ENCODE results near the gene RNU6-8.

The RNU6-8 gene

GRCh38 chr14:32233260-32233659 is 30.2 kb upstream of the RNU6-8 start:
- H3K4me2 ChIP-seq (ENCODE audit: low read length) = no peak overlapping the region
- H3K9ac ChIP-seq (ENCODE audit: low read length) = no peak overlapping the region
- no peaks in the 10 kb centered on the region for H3K79me2 ChIP-seq (ENCODE audit: low read length)
- H2AFZ ChIP-seq (ENCODE audit: low read depth, low read length) = no peak overlapping the region
- no peaks in the 10 kb centered on the region for H4K20me1 ChIP-seq (ENCODE audit: insufficient read depth, low read length)
- H3K27ac ChIP-seq (ENCODE audit: low read length) = no peak overlapping the region
- H3K36me3 ChIP-seq (replicated peaks; ENCODE audit: low read depth, low read length) = no peaks in the 10 kb centered on the region
- H3K4me1 ChIP-seq (ENCODE audit: low read length) = no peaks in the 10 kb centered on the region
- H3K27me3 ChIP-seq (ENCODE audit: low read depth, low read length) = no peaks in the 10 kb centered on the region
- no peak overlapping the region for H3K4me3 ChIP-seq (ENCODE audit: low read length)
- TF ChIP-seq, protein P1, sequence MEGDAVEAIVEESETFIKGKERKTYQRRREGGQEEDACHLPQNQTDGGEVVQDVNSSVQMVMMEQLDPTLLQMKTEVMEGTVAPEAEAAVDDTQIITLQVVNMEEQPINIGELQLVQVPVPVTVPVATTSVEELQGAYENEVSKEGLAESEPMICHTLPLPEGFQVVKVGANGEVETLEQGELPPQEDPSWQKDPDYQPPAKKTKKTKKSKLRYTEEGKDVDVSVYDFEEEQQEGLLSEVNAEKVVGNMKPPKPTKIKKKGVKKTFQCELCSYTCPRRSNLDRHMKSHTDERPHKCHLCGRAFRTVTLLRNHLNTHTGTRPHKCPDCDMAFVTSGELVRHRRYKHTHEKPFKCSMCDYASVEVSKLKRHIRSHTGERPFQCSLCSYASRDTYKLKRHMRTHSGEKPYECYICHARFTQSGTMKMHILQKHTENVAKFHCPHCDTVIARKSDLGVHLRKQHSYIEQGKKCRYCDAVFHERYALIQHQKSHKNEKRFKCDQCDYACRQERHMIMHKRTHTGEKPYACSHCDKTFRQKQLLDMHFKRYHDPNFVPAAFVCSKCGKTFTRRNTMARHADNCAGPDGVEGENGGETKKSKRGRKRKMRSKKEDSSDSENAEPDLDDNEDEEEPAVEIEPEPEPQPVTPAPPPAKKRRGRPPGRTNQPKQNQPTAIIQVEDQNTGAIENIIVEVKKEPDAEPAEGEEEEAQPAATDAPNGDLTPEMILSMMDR (IDR thresholded peaks at IDR 0.05; ENCODE audit: low read depth, low read length) = no peak
- TF ChIP-seq EZH2phosphoT487 (IDR thresholded peaks at IDR 0.05; ENCODE audit: low read depth) = no peak
- H3K9me3 ChIP-seq (ENCODE audit: insufficient read depth, low read length) = no peaks in the 10 kb centered on the region

DNA sequence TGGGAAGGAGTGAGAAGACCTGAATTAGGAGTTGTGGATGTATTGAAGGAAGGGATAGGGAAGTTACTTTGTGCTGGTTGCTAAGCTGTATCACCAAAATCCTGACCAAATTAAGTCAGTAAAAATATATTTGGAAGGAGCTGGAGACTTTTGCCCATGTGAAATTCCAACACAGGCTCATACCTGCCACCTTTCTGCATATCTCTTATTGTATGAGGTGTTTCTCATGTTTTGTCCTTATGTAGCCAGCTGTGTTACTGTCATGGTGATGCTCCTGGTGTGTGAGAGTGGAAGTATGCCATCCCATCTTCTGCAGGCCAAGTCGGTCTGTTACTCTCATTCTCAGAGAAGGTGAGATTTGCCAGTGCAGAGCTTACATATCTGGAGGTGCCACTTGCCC is 29.4 kb upstream of the RNU6-8 start:
- H3K27ac ChIP-seq (ENCODE audit: low read length) = no peak overlapping the region
- no peaks in the 10 kb centered on the region for H4K20me1 ChIP-seq (ENCODE audit: insufficient read depth, low read length)
- H3K79me2 ChIP-seq (ENCODE audit: low read length) = no peaks in the 10 kb centered on the region
- no peak overlapping the region for H2AFZ ChIP-seq (ENCODE audit: low read depth, low read length)
- no peak overlapping the region for H3K9ac ChIP-seq (ENCODE audit: low read length)
- H3K4me3 ChIP-seq (ENCODE audit: low read length) = no peak overlapping the region
- H3K9me3 ChIP-seq (ENCODE audit: insufficient read depth, low read length) = no peaks in the 10 kb centered on the region
- no peaks in the 10 kb centered on the region for H3K27me3 ChIP-seq (ENCODE audit: low read depth, low read length)
- H3K4me2 ChIP-seq (ENCODE audit: low read length) = no peak overlapping the region
- TF ChIP-seq, protein P1 (IDR thresholded peaks at IDR 0.05; ENCODE audit: low read depth, low read length) = no peak
- TF ChIP-seq EZH2phosphoT487 (IDR thresholded peaks at IDR 0.05; ENCODE audit: low read depth) = no peak
- H3K36me3 ChIP-seq (replicated peaks; ENCODE audit: low read depth, low read length) = no peaks in the 10 kb centered on the region
- H3K4me1 ChIP-seq (ENCODE audit: low read length) = no peaks in the 10 kb centered on the region

DNA sequence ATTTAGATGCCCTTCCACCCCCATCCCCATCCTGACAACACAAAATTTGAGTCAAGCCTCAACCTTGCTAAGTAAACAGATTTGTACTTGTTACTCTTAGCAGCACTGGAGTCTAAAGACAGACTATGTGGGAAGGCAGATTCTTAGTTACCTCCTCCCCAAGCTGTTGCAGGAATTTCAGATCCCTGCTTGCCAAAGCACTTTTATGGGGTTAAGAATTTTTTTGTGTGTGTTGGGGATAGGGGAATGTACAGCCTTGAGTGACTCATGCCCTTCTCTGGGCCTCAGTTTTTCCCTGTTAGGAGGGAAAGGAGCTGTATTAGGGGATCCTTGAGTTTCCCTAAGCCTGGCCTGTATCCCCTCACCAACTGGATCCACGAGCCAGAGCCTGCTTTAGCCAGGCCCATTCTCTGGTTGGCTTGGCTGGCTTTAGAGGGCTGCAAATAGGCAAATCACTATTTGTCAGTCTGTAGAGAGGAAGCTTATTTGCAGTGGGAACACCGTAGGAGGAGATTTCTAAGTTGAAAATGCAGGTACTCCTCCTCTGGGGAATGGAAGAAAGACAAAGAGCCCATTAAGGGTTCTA is 27.7 kb upstream of the RNU6-8 start:
- no peaks in the 10 kb centered on the region for H4K20me1 ChIP-seq (ENCODE audit: insufficient read depth, low read length)
- no peaks in the 10 kb centered on the region for H3K27me3 ChIP-seq (ENCODE audit: low read depth, low read length)
- no peak overlapping the region for H2AFZ ChIP-seq (ENCODE audit: low read depth, low read length)
- no peaks in the 10 kb centered on the region for H3K36me3 ChIP-seq (replicated peaks; ENCODE audit: low read depth, low read length)
- no peak overlapping the region for H3K27ac ChIP-seq (ENCODE audit: low read length)
- H3K79me2 ChIP-seq (ENCODE audit: low read length) = no peaks in the 10 kb centered on the region
- no peaks in the 10 kb centered on the region for H3K4me1 ChIP-seq (ENCODE audit: low read length)
- H3K9ac ChIP-seq (ENCODE audit: low read length) = no peak overlapping the region
- H3K4me2 ChIP-seq (ENCODE audit: low read length) = no peak overlapping the region
- no peaks in the 10 kb centered on the region for H3K9me3 ChIP-seq (ENCODE audit: insufficient read depth, low read length)
- no peak for TF ChIP-seq EZH2phosphoT487 (IDR thresholded peaks at IDR 0.05; ENCODE audit: low read depth)
- TF ChIP-seq, protein P1 (IDR thresholded peaks at IDR 0.05; ENCODE audit: low read depth, low read length) = no peak
- H3K4me3 ChIP-seq (ENCODE audit: low read length) = no peak overlapping the region

- H3K4me1 ChIP-seq (ENCODE audit: low read length) = 0 out of 2 replicates have a peak, but pooled peaks cover under 1% of the 10 kb centered on the region
- no peak overlapping the region for H3K27ac ChIP-seq (ENCODE audit: low read length)
- no peaks in the 10 kb centered on the region for H3K79me2 ChIP-seq (ENCODE audit: low read length)
- no peaks in the 10 kb centered on the region for H3K9me3 ChIP-seq (ENCODE audit: insufficient read depth, low read length)
- TF ChIP-seq, protein P1 (IDR thresholded peaks at IDR 0.05; ENCODE audit: low read depth, low read length) = peak; percentile 36; the same call in 1 of the 2 replicates
- TF ChIP-seq EZH2phosphoT487 (IDR thresholded peaks at IDR 0.05; ENCODE audit: low read depth) = no peak
- H3K4me3 ChIP-seq (ENCODE audit: low read length) = no peak overlapping the region
- H3K36me3 ChIP-seq (replicated peaks; ENCODE audit: low read depth, low read length) = no peaks in the 10 kb centered on the region
- H3K4me2 ChIP-seq (ENCODE audit: low read length) = no peak overlapping the region
- H3K9ac ChIP-seq (ENCODE audit: low read length) = no peak overlapping the region
- no peaks in the 10 kb centered on the region for H4K20me1 ChIP-seq (ENCODE audit: insufficient read depth, low read length)
- no peaks in the 10 kb centered on the region for H3K27me3 ChIP-seq (ENCODE audit: low read depth, low read length)
- H2AFZ ChIP-seq (ENCODE audit: low read depth, low read length) = no peak overlapping the region
These were observed 27.1 kb upstream of the RNU6-8 start for GRCh38 chr14:32230181-32230580.
